NCI-H187 (cell line): Measurements from ENCODE around the gene TNS1.

Experiments
- DNase-seq, 2 experiments: peaks; one replicate each; lab custom pipeline; 2025; lab: John Stamatoyannopoulos, UW

The TNS1 gene

DNA sequence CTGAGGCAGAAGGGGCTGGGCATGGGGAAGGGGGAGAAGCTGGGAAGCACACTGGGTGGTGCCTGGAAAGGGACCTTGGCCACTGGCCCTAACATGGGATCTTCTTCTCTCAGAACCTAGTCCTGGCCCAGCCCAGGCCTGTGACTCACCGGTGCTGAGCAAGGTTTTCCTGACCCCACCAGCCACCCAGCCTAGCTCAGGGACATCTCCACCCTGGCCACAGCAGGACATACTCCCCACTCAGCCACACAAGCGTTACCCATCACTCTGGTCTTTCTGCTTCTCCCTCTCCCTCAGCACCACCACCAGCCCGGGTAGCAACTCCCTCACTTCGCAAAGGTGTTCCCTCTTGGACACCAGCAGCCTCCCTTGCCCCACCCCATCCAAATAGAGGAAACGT is 22.8 kb downstream of the TNS1 start:
- no peak for DNase-seq

DNA sequence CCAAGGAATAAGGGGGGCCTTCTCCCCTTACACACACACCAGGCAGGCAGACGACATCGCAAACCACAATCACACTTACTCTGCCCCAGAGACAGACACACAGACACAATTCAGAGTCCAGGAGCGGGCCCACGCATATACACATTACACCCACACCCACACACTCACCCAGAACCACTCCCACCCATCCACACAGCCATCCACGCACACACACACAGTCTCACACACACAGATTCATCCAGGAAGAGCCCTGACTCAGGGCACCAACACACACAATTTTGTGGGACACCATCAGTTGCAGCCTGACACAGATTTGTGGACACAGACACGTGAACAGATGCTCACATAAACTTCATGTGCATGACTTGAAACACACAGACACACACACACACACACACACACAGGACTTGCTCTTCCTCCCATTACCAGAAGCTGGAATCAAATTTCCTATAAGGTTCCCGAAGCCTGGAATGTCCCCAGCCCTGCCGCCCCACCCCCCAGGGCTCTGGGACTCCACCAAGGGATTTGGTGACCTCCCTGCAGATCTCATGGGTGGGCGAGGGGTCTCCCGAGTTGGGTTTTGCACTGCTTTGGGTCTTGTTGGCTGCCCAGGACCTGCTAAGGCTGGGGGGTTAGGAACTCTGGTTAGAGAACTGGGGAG is 23.5 kb downstream of the TNS1 start:
- no peak for DNase-seq

DNA sequence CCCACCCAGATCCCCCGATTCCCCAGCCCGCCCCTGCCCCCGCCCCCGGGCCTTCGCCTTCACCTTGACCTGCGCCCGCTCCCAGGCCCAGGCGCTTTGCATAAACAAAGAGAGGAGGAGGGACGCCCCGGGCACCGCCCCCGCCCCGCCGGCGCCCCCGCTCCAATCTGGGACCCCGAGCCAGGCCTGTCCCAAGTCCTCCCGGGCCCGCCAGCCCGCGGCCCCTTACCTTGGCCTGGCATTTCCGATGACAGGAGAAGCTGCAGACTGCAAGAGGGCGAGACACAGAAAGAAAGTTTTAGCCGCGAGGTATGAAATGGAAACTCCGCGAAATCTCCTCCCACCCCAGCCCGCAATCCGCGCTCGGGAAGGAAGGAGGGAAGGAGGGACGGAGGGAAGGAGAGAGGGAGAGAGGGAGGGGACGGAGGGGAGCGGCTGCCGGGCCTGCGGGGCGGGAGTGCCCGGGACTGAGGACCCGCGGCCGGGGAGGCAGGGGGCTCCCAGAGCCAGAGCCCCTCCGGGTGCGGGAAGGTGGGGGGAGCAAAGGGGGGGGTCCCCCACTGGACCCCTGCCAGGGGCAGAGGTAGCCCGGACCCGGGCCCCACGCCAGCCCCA is 24.2 kb downstream of the TNS1 start:
- DNase-seq, result no peak

DNA sequence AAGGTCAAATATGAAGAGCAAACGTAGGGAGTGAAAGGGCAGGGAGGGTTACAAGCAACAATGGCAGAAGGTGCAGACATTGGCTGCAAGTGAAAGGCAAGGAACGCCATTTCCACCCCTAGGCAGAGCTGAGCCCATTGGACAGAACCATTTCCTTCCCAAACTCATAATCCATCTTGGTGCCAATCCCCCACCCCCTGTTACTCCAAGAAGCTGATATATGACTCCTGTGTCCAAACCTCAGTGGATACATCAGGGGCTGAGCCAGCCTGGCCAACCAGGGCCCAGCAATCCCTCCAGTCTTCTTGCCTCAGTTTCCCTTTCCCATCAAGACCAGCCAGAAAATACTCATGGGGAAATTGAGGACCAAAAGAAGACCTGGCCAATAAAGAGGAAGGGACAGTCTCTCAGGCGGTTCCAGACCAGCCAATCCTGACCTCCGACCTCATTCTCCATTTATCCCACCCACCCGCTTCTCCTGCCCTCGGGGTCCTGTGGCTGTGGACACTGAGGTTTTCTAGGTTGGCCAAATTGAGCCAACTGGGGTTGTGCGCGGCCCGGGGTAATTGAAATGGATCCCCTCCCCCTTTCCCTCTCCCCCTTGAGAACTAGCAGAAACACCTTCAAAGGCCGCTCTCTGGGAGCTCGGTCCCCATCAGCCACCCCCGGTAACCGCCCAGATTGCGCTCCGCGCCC is 24.8 kb downstream of the TNS1 start:
- DNase-seq, result no peak

DNA sequence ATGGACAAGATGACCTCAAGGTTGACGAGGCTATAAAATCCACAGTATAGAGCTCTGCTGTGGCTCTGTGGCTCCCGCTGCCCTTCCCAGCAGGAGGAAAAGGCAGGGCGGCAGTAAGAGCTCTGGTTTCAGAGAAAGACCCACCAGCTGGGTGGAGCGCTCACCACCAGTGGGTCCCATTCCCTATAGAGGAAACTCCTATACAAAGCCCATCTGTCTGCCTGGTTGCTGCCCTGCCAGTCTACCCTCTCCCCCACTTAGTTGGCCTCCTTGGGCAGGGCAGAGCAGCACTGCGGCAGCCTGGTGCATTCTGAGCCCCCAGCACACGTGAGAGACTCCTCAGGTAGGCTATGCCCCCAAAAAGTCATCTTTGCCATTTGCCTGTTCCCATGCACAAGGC is 26.5 kb downstream of the TNS1 start:
- DNase-seq, result no peak

DNA sequence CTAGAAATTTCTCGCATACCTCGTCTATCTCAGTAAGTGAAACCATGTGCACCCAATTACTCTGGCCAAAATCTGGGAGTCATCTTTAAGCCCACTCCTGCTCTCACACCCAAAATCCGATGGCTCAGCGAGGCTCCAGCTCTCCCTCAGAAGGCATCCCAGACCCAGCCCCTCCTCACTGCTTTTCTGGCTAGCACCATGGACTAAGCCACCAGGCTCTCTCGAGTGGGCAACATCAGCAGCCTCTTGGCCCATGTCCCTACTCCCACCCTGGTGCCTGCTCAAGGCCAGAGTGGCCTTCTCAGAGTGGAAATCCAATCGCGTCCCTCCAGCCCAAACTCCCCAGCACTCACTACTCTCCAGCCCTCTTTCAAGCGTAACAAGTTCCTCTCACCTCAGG is 27.2 kb downstream of the TNS1 start:
- no peak for DNase-seq

DNA sequence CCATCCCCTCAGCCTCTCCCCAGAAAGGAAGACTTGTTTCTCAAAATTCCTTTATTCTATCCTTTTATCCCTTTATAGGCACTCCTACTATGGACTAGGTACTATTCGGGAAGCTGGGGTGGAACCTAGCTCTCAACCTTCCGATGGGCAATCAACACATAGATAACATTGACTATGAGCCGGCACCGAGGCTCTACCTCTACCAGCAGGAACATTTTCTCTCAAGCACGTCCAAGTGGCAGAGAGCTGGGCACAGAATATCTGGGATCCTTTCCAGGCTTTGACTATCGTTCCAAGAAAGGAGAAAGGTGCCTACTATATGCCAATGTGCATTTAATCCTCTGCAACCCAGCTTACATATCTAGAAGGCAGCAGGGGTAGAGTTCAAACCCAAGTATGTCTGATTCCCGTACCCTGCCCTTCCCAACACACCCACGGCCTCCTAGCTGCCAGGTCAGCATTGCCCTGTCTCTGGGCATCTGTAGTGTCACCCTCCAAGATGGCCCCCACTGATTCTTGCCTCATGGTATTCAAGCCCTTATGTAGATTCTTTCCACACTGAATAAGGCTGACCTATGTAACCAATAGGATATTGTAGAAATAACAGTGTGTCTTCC is 28.3 kb downstream of the TNS1 start:
- DNase-seq, result no peak

DNA sequence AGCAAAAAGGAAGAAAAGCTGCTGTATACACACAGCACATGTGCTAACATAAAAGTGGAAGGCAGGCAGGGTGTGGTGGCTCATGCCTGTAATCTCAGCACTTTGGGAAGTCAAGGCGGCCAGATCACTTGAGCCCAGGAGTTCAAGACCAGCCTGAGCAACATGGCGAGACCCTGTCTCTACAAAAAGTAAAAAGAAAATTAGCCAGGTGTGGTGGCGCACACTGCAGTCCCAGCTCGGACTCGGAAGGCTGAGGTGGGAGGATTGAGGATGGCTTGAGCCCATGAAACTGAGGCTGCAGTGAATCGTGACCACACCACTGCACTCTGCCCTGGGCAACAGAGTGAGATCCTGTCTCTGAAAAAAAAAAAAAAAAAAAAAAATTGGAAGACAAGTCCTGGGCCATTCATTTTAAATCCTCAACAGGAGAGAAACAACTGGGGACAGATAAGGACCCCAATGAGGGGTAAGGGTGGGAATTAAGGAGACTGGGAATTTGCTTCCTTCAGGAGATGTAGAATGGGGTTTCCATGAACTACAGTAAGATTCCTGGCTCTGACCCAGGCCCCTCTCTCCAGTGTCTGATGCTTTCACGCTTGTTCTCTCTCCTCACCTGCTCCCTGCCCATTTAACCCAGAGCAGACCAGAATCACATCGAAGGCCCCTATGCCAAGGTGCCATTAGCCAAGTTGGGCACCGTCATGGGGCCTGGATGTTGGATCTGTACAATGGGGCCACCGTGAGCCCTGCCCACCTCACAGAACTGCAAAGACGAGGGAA is 29.6 kb downstream of the TNS1 start:
- DNase-seq, result no peak

DNA sequence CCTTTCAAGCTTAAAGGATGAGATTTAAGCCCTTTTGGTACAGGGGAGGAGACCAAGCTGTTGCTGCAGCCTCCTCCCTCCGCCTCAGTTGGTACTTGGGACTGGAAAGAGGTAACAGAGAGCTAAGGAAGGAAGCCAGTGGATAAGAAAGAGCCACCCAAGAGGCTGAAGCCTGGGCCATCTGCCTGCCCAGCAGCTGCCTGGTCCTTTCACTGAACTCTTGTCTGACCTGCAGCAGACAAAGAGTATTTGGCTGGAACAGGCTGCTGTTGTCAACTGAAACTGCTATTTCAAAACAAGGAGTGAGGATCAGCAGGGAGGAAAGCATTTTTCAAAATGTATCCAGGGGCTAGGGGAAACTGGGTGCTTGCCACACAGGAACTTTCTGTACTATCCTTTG is 30.3 kb downstream of the TNS1 start:
- DNase-seq, result no peak

DNA sequence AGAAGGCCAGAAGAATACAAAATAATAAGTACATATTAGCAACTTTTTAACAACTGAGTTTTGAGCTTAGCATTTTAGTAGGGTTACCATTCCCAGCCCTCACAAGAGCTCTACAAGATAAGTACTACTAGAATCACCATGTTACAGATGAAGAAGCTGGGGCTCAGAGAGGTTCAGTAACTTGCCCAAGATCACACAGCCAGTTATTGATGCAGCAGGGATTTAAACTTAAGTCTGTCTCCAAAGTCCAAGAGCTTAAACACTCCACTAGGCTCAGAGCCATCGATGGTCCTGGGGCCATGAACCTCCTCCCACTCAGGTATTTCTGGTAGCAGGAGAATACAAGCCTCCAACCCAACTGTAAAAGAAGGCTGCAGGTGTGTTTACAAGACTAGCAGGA is 30.8 kb downstream of the TNS1 start:
- no peak for DNase-seq

DNA sequence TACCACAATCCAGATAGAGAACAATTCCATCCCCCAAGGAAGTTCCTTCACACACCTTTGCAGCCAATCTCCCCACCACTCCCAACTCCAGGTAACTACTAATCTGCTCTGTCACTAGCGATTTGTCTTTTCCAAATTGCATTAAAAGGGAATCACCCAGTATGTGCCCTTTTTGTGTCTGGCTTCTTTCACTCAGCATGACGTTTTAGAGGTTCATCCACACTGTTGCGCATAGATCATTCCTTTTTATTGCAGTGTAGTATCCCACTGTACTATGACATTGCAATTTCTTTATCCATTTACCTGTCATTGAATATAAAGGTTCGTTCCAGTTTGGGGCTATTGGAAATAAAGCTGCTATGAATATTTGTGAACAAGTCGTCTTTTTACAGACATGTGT is 31.6 kb downstream of the TNS1 start:
- DNase-seq, result no peak

DNA sequence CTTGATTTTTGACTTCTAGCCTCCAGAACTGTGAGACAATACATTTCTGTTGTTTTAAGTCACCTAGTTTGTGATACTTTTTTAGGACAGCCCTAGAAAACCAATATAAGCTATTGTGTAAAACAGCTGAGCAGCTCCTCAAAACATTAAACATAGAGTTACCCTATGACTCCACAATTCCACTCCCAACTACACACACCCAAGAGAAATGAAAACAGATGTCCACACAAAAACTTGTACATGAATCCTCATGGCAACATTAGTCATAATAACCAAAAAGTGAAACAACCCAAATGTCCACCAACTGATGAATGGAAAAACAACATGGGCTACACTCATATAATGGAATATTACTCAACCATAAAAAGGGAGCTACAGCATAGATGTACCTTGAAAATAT is 32.6 kb downstream of the TNS1 start:
- no peak for DNase-seq

DNA sequence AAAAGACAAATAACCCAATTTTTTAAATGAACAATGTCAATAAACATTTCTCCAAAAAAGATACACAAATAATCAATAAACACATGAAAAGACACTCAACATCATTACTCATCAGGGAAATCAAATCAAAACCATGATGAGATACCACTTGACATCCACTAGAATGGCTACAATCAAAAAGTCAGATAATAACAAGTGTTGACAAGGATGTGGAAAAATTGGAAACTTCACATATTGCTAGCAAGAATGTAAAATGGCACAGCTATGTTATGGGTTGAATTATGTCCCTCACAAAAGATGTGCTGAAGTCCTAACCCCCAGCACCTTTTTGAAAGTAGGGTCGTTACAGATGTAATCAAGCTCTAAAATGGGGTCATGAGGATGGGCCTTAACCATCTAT is 33.2 kb downstream of the TNS1 start:
- DNase-seq, result no peak

DNA sequence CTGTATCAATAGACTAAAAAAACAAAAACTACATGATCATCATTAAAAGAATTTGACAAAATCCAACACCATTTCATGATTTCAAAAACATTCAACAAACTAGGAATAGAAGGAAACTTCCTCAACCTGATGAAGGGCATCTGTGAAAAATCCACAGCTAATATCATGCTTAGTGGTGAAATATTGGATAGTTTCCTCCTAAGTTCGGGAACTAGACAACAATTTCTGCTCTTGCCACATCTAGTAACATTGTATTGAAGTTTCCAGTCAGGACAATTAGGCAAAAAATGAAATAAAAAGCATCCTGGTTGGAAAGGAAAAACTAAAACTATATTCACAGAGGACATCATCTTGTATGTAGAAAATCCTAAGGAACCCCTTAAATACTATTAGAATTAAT is 34.8 kb downstream of the TNS1 start:
- no peak for DNase-seq

DNA sequence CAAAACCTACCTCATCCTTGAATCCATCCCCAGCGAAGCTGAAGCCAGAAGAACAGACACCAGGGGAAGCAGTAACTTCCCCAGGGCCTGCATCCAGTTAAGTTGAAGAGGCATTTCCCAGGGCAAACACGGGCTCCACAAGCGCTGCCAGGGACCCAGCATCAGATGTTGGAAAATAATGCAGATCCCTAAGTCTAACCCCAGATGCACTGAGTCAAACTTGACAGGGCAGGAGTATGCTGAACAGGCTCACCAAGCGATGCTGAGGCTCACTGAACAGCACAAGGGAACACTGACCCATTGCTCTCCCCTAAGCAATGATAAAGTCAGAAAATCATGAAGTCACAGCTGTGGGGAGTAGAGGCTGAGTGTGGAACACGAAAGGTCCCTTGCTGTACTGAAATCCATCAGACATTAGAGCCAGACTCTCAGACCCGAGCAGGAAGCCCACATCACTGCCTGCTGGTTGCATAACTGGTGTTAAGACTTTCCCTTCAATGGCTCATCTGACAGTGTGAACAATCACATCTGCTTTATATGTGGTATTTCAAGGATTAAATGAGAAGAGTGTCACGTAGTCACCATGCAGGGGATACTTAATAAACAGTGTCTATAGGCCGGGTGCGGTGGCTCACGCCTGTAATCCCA is 36.2 kb downstream of the TNS1 start:
- DNase-seq, result no peak

DNA sequence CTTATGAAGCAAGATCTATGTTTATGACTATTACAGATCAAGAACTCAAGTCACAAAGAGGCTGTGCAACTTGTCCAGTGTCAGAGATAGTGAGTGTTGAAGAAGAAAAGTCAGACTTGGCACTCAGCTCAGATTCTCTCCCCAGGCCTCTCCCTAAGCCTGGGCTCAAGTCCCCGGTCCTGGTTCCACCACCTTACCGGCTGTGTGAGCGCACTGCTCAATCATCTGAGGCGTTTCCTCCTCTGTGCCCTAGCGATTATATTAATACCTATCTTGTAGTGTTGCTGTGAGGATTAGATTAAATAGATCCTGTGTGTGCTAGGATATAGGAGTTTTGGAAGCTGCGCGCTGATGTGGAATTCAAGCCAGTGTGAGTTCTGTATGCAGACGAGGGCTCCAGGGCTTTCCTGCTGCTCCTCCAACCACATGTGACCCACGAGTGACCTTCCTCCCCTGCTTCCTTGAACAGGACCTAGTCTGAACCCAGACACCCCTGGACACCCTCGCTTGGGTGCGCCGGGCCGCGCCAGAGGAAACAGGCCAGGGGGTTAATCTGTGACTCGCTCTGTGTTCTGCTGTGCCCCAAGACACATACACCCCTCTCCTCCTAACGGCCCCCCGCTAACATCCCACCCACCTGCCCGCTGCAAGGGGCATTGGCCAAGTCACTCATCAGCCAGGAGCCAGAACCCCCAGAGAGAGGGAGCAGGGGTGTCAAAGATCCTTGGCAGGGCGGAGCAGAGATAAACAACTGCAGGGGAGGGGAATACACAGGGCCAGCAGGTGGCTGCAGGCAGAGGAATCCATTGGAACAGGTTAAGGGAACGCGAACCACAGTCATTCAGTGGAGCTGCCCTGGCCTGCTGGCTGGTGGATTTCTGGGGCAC is 38.3 kb downstream of the TNS1 start:
- DNase-seq, result no peak

DNA sequence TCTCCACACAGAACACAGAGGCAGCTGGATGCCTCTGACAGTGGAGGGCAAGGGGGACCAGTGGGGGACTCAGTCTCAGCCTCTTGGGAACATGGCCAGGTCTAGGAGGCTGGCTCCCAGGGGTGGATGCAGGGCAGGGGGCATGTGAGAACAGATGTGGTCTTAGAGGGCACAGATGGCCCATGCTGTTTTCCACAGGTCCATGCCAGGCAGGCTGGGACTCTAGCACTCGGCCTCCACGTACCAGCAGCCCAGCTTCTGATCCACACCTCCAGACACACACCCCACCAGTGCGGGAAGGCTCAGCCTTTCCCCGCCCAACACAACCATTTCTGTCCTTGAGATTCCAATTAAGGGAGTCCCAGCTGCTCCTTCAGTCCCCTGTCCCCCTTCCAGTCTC is 42.4 kb downstream of the TNS1 start:
- no peak for DNase-seq

DNA sequence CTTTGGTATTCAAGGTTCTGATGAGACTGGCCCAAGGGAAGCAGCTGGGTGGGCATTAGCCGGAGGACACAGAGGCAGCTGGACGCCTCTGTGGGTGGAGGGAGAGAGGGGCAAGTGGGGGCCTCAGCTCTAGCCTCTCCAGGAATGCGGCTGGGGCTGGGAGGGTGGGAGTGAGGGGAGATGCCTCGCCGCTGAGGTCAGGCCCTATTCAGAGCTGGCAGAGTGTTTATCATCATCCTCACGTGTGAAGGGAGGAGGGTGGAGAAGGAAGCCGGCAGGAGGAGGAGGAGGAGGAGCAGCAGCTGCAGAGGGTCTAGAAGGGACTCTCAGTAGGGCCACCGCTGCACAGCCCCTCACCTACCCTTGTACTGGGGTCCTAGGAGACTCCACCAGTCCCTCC is 43.1 kb downstream of the TNS1 start:
- DNase-seq, result no peak

DNA sequence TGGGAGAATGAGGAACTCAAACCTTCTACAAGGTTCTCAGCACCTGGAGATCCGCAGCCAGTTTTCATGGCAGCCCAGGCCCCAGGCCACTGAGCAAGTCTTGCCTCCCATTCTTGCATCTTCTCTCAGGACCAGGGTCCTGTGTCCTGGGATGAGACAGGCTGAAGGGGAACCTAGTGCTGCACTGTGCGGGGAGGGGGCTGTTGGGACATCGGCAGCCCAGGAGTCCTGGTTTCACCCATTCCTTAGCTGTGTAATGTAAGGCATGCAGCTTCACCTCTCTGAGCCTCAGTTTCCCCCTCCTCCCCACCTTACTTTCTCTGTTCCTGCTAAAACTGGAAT is 43.9 kb downstream of the TNS1 start:
- DNase-seq, result no peak

DNA sequence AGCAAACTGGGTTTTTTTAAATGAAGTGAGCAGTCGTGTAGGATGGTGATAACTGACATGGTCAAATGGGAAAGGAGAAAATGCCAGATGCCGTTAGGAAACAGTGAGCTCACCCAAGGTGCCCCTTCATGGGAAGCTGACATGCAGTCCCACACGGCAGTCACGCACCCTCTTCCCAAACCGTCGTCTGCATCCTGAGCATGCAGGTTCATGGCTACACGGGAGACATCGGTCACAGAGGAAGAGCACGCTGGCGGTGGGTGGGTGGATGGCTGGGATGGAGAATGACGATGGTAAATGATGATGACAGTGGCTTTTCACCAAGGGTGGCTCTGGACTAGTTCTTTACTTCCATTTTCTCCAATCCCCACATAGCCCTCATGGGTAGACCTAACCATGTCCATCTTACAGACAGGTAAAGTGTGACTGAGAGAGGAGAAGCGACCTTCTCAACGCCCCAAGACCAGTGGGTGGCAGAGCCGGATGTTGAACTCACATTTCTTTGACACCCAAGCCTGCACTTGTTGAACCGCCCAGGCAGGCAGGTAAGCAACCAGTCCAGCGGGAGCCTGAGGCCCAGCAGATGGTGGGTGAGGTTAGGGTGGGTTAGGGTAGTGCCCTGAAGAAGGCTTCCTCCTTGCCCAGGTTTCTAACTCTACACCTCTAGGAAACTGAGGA is 44.5 kb downstream of the TNS1 start:
- no peak for DNase-seq
